HG03457 (cell line): ENCODE results near the gene STAMBPL1.
A peak's percentile ranks its signal among the peaks of the same experiment; 100 is the strongest.
"Not testable (repeated sequence)": the region's sequence is repeated elsewhere in the genome, so short reads cannot be mapped to it uniquely, and the experiment has no call there.

Experiments used
- ATAC-seq: cut with Tn5 transposase; IDR thresholded peaks from one replicate; pipeline ENCODE4 v1.9.1; 2021; ENCODE audit warnings: moderate number of reproducible peaks; ENCODE audit not compliant: unreplicated experiment

Gene STAMBPL1

DNA sequence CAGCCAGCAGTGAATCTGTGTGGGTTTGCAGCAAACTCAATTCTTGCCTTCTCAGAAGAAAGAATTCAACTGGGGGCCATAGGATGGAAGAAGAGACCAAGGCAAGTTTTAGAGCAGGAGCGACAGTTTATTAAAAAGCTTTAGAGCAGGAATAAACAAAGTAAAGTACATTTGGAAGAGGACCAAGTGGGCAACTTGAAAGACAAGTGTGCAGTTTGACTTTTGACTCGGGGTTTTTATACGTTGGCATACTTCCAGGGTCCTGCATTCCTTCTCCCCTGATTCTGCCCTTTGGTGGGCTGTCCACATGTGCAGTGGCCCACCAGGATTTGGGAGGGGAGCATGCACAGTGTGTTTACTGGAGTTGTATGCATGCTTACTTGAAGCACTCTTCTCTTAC lies 25.4 kb upstream of the STAMBPL1 start:
- no peak for ATAC-seq

DNA sequence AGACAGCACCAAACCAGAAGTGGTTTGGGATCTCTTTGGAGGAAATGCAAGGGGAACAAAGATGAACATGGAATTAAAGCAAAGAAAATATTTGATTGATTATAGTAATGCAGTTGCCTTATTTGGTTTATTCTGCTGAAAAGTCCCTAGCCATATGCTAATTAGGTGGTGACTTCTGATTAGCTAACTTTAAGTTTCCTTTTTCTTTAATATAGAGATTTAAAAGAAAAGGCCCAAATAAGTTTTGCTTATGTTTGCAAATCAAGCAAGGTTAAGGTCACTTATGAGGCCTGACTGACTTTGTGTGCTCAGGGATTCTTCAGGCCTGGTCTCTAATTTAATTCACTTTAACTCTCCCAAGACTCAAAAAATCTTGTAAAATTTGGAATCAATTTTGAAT lies 22.2 kb upstream of the STAMBPL1 start:
- ATAC-seq, result no peak

DNA sequence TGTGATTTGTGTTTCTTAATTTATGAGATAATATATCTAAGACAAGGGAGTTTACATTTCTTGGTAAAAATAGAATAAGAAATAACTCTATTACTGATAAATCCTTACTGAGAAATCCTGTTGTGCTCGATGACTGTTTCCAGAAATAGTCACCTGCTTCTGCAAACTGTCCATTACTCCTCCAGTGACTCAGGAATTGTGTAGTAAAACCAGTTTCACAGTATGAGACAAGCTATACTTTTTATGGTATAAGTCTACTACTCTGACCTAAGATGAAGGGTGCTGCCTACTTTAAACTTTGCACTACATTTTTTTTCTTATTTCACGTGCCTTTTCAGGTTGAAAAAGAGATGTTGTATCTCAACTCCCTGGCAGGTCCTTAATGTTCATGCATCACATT lies 21.6 kb upstream of the STAMBPL1 start:
- ATAC-seq, result no peak

DNA sequence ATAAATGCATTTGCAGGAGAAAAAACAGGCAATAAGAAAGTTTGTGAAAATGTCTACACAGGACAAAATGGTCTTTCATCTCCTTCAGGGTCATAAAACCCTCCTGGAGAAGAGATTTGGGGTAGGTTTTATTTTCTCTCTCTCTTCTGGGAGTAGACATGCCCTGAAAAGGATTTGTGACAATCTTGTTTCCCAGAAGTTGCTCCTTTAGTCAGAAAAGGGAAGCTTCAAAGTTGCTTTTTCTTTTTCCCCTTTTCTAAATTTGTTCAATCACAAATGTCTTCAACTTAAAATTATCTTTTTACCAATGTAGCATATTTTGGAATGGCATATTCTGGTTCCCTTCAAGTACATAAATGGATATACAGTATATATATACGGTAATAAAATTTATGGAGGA lies 19.0 kb upstream of the STAMBPL1 start:
- ATAC-seq, result no peak

DNA sequence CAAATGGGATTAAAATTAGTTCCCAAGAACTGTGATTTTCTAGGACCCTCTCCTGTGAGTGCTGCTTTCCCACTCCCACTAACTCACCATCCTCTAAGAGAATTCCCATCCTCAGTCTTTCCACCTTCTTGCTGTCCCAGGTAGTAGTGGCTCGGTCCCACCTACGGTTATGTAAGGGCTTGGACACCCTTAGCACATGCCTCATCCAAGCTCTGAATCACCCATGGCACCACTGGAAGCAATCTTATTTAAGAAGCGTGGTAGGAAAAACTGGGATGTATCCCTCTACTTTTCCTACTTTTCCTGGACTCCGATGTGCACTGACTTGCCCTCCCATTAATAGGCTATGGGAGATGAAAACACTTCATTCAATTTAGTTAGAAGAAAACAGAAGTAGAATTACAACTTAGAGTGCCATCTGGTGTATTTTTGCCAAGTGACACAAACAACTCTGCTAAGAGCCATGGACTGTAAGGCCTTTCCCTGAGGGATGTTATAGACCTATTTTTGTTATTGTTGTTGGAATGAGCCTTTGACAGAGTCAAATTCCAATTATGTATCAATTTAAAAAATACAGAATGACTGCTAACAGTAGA lies 14.7 kb upstream of the STAMBPL1 start:
- no peak for ATAC-seq

DNA sequence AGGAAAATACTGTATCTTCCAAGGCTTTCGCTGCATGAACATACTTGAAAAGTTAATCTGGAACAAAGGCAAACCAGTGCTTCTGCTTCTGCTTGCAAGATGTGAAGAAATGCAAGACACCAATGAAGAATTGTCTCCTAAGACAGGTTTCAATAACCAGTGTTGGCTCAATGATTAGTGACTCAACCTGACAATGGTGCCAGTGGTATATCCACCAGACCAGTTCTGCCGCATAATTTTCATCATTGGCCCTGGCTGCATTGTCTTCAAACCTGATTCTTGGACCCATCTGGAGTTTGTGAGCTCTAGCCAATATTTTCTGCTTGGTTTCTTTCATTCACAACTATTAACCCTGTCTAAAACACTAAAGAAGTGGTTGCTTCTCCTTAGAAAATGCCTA lies 13.6 kb upstream of the STAMBPL1 start:
- no peak for ATAC-seq

DNA sequence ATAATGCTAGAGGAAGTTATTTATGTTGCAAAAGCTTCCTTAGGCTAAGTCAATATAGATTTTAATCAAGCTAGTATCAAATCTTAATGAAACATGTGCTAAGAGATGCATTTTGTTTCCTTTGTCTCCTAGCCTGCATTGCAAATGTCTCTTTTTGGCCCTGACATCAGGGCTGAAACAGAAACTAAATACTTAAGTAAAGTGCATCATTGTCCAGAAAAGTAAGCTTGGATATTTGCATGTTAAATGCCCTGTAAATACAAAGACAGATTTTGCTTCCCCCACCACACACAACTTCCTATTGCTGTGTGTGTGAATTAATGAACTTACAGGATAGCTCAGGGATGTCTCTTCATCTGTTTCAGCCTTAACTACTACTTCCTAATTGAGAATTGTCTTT lies 10.0 kb upstream of the STAMBPL1 start:
- no peak for ATAC-seq

DNA sequence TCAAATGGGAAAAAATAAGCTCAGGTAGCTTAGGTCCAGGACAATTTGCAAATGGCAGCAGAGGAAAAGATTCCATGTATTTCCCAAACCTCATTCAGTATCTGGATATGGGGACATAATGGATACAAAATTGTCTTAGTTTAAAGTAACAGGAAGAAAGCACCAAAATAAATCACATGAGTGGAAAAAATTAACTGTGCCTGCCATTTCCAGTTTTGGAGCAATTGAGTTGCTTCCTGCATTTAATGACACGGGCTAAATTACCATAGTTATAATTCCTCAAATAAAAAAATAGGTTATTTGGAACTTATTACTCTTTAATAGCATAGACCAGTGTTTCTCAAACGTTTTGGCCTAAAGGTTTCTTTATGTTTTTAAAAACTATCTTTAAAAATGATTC lies 6.3 kb upstream of the STAMBPL1 start:
- no peak for ATAC-seq

DNA sequence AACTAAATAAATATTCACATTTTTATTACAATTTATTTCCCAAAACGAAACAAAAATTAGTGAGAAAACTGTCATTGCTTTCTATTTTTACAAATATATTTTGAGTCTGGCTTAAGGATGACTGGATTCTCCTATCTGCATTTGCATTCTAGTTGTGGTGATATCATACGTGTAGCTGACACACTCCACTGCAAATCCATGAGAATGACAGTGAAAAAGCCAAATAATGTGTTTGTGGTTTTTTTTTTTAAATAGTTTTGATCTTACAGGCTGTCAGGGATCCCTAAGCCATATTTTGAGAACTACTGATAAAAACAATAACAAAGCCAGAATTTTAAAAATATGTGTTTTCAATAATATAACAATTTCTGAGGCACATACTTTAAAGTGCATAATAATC lies 5.8 kb upstream of the STAMBPL1 start:
- ATAC-seq, result no peak

DNA sequence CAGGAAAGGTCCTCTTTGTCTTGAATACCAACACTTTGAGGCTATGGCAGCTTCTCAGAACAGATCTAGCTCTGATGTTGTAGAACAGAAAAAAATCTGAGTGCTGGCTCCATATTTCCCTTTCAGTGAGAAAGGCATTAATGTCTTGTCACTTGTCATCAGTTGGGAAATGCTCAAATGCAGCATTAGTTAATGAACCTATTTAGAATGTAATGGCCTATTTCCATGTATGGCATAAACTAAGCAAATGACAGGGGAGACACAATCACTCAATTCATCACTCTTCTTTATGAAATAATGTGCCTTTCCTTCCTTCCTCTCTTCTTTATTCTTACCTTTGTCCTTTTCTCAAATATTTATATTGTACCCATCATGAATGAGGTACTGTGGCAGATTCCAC lies 5.0 kb upstream of the STAMBPL1 start:
- ATAC-seq, result no peak

DNA sequence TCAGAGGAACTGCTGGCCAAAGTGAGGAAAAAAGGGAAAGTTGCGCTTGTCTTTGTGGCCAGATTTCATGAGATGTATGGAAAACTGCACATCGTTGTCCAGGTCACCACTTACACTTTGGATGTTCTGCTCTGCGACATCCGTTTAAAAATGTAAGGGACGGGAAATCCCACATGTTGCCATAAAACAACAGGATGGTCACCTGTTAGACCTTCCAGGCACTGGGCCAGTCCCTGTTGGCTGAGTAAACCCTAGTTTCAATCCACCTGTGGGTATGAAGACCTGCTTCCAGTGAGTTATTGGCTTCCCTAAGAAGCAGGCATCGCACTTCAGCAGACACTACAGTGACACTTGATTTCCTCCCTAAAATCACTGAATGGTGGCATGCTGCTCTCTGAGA lies 2.7 kb upstream of the STAMBPL1 start:
- ATAC-seq, result no peak

DNA sequence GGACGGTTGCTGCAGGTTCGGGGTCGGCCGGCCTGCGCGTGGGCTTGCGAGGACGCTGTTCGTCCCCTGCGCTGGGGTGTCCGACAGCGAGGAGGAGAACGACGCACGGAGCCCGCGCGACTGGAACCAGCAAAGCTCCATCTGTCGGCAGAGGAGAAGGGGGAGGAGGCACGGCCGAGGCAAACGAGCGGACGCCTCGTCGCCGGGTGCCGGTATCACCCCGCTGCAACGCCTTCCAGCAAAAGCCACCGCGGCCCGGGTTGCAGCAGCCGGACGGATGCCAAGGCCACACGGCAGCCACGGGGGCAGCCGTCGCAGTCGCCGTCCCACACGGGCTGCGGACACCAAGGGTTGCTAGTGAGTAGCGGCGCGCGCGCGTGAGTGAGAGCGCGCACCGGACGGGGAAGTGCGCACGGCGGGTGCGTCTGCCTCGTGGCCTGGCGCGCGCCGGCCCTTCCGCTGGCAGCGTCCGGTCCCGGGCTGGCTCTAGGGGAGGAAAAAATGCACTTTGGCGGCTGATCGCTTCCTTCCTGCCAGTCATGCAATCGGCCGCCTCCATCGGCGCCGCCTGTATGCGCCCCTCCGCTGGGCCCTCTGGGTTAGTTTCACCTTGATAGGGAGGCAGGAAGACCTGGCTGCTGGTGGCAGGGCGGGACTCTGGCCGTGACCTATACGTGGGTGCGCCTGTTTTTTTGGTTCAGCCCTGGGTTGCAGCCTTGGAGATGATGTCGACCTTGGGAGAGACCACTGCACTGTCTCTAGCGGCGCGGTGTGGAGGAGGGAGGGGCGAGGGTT lies 434 bp downstream of the STAMBPL1 start:
- ATAC-seq, result peak; percentile 52

DNA sequence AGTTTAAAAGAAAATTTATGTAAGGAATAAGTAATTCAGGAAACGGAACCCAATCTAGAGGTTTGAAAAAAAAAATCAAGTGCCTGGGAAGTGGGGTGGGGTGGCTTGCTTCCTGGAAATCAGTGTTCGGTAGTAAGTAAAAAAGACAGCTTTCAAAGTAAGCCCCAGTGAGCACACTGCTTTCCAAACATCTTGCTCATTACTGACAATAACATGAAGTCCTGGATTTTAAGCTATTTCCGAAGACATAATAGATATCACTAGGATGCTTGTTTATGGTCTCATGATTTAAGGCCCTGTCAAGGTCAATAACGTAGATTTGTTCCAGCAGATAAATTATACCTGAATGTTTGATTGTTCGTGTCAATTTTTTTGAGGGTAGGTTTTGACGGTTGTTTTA lies 1.3 kb downstream of the STAMBPL1 start:
- no peak for ATAC-seq

DNA sequence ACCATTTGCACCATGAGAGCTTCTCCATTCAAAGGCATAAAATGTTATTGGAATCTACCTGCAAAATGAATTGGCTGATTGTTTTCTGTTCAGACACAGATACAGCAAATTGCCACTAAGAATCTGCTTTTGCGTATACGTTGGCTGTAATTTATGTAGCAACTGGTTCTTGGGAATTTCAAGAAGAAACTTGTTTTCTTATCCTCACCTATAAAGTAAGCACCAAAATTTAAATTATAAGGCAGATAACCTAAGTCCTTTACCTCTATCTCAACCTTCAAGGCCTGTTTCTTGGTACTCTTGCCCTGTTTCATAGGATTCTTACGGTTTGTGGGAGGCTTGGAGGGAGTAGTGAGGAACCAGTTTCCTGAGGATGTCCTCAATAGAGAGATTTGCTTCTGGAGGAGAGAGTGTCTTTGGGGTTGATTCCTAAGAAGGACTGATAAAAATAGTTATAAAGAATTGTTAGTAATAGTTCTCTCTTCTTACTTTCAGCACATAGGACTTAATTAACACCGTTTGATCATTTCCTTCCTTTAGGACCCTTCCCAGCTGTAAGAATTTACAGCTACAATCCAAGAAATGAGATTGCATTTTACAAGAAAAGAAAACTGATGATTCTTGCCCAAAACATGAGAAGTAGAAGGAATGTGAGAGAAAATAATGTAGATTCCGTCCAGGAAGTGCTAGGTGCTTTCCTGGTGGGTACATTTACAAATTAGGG lies 2.0 kb downstream of the STAMBPL1 start:
- no peak for ATAC-seq

DNA sequence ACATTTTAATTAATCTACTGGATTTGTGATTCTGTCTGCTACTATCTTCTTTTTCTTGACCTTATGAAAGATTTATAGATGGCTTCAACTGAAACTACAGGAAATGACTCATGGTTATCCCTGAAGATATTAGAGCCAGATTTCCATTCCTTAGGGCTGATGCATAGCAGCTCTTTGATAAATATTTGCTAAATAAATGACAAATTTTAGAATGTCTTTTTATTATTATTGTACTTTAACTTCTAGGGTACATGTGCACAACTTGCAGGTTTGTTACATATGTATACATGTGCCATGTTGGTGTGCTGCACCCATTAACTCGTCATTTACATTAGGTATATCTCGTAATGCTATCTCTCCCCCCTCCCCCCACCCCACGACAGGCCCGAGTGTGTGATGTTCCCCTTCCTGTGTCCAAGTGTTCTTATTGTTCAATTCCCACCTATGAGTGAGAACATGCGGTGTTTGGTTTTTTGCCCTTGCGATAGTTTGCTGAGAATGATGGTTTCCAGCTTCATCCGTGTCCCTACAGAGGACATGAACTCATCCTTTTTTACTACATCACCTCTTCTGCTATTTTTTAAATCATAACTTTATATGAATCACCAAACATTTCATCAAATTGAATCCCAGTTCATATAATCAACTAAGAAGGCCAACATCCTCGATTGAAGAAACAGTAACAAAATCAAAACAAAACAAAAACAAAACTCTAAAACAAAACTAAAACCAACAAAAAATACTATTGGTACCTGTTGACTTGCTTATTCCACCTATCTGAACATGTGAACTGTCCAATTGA lies 2.8 kb downstream of the STAMBPL1 start:
- ATAC-seq, result not testable (repeated sequence)

DNA sequence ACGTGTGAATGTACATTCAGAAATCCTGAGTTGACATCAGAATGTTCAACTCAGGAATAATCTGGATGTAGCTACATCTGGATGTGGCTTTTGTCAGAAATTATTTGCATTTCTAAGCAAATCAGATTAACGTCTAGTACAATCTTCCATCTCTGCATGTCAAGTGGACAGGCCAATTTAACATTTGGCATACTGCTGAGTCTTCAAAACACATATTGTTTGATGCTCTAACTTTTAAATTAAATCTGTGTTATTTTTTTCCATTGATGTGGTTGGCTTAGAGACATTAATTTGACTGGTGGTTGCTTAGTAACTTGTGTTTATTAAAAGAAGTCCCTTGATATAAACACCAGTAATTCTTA lies 3.4 kb downstream of the STAMBPL1 start:
- ATAC-seq, result no peak

DNA sequence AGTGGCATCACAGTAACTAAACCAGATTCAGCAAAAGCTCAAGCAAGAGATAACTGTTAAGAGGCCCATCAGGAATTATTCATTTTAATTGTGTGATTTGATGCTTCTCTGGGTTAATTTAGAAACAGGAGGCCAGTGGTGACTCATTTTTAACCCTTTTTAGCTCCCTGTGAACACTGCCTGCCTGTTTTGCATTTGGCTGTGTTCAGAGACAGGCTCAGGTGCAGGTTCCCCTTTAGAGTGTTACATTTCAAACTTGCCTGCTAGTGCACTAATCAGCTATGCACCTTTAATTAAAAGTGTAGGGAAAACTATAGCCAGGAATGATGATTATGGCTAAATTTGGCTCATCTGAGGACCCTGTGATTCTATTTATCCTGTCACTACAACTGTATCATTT lies 6.5 kb downstream of the STAMBPL1 start:
- ATAC-seq, result no peak

DNA sequence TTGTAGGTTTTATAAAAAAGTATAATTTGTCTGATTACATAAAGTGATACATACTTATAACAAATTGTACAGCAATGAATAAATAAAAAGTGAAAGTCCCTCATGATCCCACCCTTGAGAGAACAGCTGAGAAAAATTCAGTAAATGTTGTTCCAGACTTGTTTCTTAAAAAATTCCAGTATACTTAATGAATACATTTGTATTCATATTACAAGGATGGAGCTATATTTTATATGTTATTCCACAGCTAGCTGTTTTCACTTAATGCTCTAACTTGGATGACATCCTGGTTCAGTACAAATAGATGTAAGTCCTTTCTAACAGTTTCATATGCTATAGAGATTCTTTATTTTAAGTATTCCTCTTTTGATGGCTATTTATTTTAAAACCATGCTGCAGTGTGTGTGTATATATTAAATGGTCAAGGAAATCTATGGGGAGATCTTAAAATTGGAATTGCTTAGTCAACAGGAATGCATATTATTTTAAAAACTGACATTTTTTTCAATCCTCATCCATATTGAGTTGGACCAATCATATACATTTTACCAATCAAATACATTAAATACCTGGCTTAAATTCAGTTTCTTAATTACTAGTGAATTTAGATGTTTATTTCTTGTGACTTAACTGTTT lies 8.9 kb downstream of the STAMBPL1 start:
- no peak for ATAC-seq

DNA sequence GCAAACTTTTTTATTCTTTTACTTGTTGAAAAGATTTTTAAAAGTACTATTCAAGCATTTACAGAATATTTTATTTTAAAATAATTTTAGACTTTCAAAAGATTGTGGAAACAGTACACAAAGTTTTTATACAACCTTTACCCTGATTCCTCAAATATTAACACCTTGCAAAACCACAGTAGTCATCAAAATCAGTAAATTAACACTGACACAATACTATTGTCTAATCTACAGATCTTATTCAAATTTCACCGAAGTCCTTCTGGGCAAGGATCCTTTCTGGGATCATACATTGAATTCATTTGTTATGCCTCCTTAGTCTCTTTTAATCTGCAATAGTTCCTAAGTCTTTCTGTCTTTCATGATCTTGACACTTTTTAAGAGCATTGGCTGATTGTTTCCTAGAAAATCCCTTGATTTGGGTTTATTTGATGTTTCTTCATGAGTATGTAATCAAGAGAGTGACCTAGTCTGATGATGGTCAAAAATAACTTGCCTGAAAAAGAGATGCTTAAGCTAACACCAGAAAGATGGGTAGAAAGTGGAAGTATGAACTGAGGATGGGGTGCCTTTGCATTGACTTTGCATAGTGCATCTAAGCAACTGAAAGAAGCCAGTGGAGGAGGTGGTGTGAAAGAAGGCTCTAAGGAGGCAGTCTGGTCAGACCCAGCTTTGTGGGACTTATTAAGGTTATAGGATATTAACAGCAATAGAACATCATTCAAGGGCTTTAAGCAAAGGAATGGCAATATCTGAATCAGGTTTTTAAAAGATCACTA lies 9.7 kb downstream of the STAMBPL1 start:
- ATAC-seq, result peak; percentile 48

DNA sequence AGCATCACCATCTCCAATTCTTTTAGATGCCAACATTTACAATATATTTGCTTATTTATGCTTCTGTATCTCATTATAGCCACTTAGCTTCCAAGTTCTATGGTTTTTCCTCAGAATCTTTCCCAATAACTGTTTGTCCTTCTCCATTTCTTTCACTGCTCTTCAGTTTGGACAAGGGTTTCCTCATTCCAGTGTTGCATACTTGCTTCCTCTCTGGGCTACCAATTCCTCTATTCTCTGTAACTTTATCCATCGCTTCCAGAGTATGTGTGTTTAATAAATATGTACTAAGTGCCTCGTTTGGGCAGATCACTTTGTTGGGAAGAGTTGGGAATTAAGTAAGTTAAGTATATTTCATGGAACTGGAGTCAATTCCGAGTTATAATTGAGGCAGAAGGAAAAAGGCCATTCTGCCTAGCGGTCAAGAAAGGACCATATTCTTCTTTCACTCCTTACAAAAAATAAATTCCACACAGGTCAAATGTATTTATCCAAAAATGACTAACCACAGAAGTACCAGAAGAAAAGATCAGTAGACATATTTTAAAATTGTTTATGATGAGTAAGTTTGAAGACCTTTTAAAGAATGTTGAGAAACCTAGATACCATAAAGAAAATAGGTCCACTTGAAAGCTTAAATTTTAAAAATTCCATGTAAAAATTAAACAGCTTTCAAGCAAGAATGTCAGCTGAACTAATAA lies 10.8 kb downstream of the STAMBPL1 start:
- no peak for ATAC-seq
